Measurements from ENCODE around the gene NOSIP. TPM values are rescaled to one million over a fixed set of nuclear protein-coding genes. Genes with fewer than 3 reads are reported as not detected.

The NOSIP gene
- total RNA-seq, 1 donor from 2014 or later, result 47.0 TPM

- Mint-ChIP-seq H3K9me3 (ENCODE audit: low read depth) (no peaks in the 10 kb centered on the region), H3K27me3 (ENCODE audit: low read depth) (no peaks in the 10 kb centered on the region), H3K27ac (ENCODE audit: unreplicated experiment) (peak overlapping the region; percentile 94), H3K4me3 (ENCODE audit: unreplicated experiment) (peak overlapping the region; percentile 83), H3K36me3 (ENCODE audit: low read depth) (peaks cover 15% of the 10 kb centered on the region), H3K4me1 (ENCODE audit: low read depth) (peaks cover 25% of the 10 kb centered on the region)
- TF ChIP-seq CTCF (IDR thresholded peaks at IDR 0.05), result no peak
- no peak for DNase-seq (ENCODE audit: low spot score)
These were observed 14.0 kb upstream of the NOSIP start for GRCh38 chr19:49594157-49594992.

DNA sequence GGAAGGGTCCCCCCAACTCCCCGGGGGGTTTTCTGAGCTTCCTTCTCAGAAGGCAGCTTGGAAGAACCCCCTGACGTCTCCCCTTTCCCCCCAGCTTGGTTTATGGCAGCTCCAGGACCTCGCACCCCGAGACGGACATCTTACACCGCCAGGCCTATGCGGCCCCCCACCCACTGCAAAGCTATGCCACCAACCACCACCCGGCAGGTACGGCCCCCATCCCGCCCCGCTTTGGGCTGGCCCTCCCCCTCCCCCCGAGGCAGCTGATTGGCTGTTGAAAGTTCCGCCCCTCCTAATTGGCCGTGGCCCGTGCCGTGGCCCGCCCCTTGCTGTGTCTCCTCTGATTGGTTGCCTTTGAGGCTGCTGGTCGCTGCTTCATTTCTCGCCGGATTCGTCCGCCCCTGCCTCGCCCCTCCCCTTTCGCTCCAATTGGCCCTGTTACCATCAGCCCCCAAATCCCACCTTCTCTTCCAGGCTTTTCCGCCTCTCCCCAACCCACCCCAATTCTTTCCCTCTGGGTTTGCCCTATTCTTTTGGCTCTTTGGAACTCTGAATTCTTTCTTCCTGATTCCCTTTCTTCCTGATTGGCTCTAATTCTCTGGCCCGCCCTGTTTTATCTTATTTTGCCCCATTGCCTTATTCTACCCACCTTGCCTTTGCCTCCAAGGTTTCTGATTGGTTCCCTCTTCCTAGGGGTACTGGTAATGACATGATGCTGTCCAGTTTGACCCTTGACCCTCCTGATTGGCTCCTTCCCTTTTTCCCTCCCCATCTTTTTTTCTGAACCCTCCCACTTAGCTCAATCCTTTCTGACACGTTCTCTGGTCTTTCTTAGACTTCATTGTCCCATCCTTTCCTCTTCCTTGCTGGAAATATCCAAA is 13.1 kb upstream of the NOSIP start:
- DNase-seq (ENCODE audit: low spot score), result peak; percentile 97
- no peak for TF ChIP-seq CTCF (IDR thresholded peaks at IDR 0.05)
- Mint-ChIP-seq H3K27me3 (ENCODE audit: low read depth) (no peaks in the 10 kb centered on the region), H3K4me3 (ENCODE audit: unreplicated experiment) (peak overlapping the region; percentile 83), H3K4me1 (ENCODE audit: low read depth) (peaks cover 25% of the 10 kb centered on the region), H3K36me3 (ENCODE audit: low read depth) (peaks cover 13% of the 10 kb centered on the region), H3K27ac (ENCODE audit: unreplicated experiment) (peak overlapping the region; percentile 94), H3K9me3 (ENCODE audit: low read depth) (no peaks in the 10 kb centered on the region)

- H3K4me1 Mint-ChIP-seq (ENCODE audit: low read depth), result peaks cover 25% of the 10 kb centered on the region
- H3K27ac Mint-ChIP-seq (ENCODE audit: unreplicated experiment), result peak overlapping the region; percentile 94
- H3K27me3 Mint-ChIP-seq (ENCODE audit: low read depth), result no peaks in the 10 kb centered on the region
- H3K9me3 Mint-ChIP-seq (ENCODE audit: low read depth), result no peaks in the 10 kb centered on the region
- no peak for TF ChIP-seq CTCF (IDR thresholded peaks at IDR 0.05)
- peak overlapping the region; percentile 83 for H3K4me3 Mint-ChIP-seq (ENCODE audit: unreplicated experiment)
- no peak for DNase-seq (ENCODE audit: low spot score)
- H3K36me3 Mint-ChIP-seq (ENCODE audit: low read depth), result peaks cover 11% of the 10 kb centered on the region
These were observed 12.3 kb upstream of the NOSIP start for GRCh38 chr19:49592486-49593232.

- Mint-ChIP-seq H3K27ac (ENCODE audit: unreplicated experiment) (peak overlapping the region; percentile 94), H3K36me3 (ENCODE audit: low read depth) (peaks cover 11% of the 10 kb centered on the region), H3K9me3 (ENCODE audit: low read depth) (no peaks in the 10 kb centered on the region), H3K27me3 (ENCODE audit: low read depth) (no peaks in the 10 kb centered on the region), H3K4me3 (ENCODE audit: unreplicated experiment) (peak overlapping the region; percentile 83), H3K4me1 (ENCODE audit: low read depth) (peaks cover 25% of the 10 kb centered on the region)
- no peak for DNase-seq (ENCODE audit: low spot score)
- no peak for TF ChIP-seq CTCF (IDR thresholded peaks at IDR 0.05)
These were observed 11.6 kb upstream of the NOSIP start for GRCh38 chr19:49591731-49592485.

Measured in chondrocyte (in vitro differentiated cells).